ENCODE data around the gene DGKE. TPM values are rescaled to one million over a fixed set of nuclear protein-coding genes. Genes with fewer than 3 reads are reported as not detected.

Gene DGKE
- total RNA-seq, 1 experiment from 2014 or later, result 8.5 TPM

- TF ChIP-seq GTF2I (CRISPR knock-in tag; conservative IDR thresholded peaks at IDR 0.05) (no peak), ZBTB43 (CRISPR knock-in tag; IDR thresholded peaks at IDR 0.05) (no peak), NR2C2 (CRISPR knock-in tag; IDR thresholded peaks at IDR 0.05) (no peak), ZNF232 (CRISPR knock-in tag; IDR thresholded peaks at IDR 0.05) (no peak), IRF2 (CRISPR knock-in tag; IDR thresholded peaks at IDR 0.05; ENCODE audit: borderline replicate concordance, low read depth) (no peak), NR1H2 (CRISPR knock-in tag; IDR thresholded peaks at IDR 0.05) (no peak), MXD4 (CRISPR knock-in tag; IDR thresholded peaks at IDR 0.05; ENCODE audit: borderline replicate concordance) (no peak), RELA (CRISPR knock-in tag; IDR thresholded peaks at IDR 0.05; ENCODE audit: borderline replicate concordance) (no peak), ZBTB21 (CRISPR knock-in tag; IDR thresholded peaks at IDR 0.05; ENCODE audit: borderline replicate concordance) (no peak), KAT7 (CRISPR knock-in tag; IDR thresholded peaks at IDR 0.05; ENCODE audit: borderline replicate concordance) (no peak)
- Mint-ChIP-seq H3K4me1 (peaks cover 7% of the 10 kb centered on the region), H3K36me3 (no peaks in the 10 kb centered on the region; the same call in 1 of the 2 replicates), H3K27me3 (ENCODE audit: low read depth) (no peaks in the 10 kb centered on the region), H3K27ac (no peak overlapping the region), H3K4me3 (no peak overlapping the region), H3K9me3 (no peaks in the 10 kb centered on the region)
- ChIA-PET CTCF (interaction anchor here (1.4 kb wide), 1 partner anchor 44 kb away, joined by 5 read pairs; no protein-coding TSS in a partner anchor), POLR2A (no interaction called here)
- ATAC-seq, result no peak
- DNase-seq (ENCODE audit: low spot score), result no peak
Observed at GRCh38 chr17:56863974-56864373, 30.0 kb downstream of the DGKE start.

GRCh38 chr17:56866076-56866475, 32.1 kb downstream of the DGKE start:
- Mint-ChIP-seq H3K9me3 (no peaks in the 10 kb centered on the region), H3K27me3 (ENCODE audit: low read depth) (no peaks in the 10 kb centered on the region), H3K4me3 (no peak overlapping the region), H3K36me3 (no peaks in the 10 kb centered on the region; the same call in 1 of the 2 replicates), H3K27ac (no peak overlapping the region), H3K4me1 (no peaks in the 10 kb centered on the region)
- DNase-seq (ENCODE audit: low spot score) (no peak), ATAC-seq (no peak)
- POLR2A ChIA-PET, result no interaction called here
- CTCF ChIA-PET, result no interaction called here
- TF ChIP-seq OVOL2 (CRISPR knock-in tag; IDR thresholded peaks at IDR 0.05; ENCODE audit: borderline replicate concordance) (no peak), ZNF138 (CRISPR knock-in tag; conservative IDR thresholded peaks at IDR 0.05) (no peak), GABPB1 (CRISPR knock-in tag; IDR thresholded peaks at IDR 0.05) (no peak), ZNF263 (CRISPR knock-in tag; IDR thresholded peaks at IDR 0.05; ENCODE audit: low read depth) (no peak)

- POLR2A ChIA-PET, result no interaction called here
- Mint-ChIP-seq H3K27ac (no peak overlapping the region), H3K4me1 (no peaks in the 10 kb centered on the region), H3K9me3 (no peaks in the 10 kb centered on the region), H3K4me3 (no peak overlapping the region), H3K27me3 (ENCODE audit: low read depth) (no peaks in the 10 kb centered on the region), H3K36me3 (no peaks in the 10 kb centered on the region; the same call in 1 of the 2 replicates)
- DNase-seq (ENCODE audit: low spot score), result no peak
- CTCF ChIA-PET, result interaction anchor here (2.2 kb wide), 1 partner anchor 47 kb away, joined by 9 read pairs; no protein-coding TSS in a partner anchor
- ATAC-seq, result peak; percentile 67
- TF ChIP-seq NFATC4 (CRISPR knock-in tag; IDR thresholded peaks at IDR 0.05) (no peak), CREB1 (CRISPR knock-in tag; IDR thresholded peaks at IDR 0.05) (no peak), MYBL2 (CRISPR knock-in tag; IDR thresholded peaks at IDR 0.05) (no peak), ZNF416 (CRISPR knock-in tag; IDR thresholded peaks at IDR 0.05) (no peak), TCF7 (CRISPR knock-in tag; IDR thresholded peaks at IDR 0.05; ENCODE audit: low read depth) (no peak), PREB (CRISPR knock-in tag; IDR thresholded peaks at IDR 0.05; ENCODE audit: borderline replicate concordance) (no peak), TEAD4 (CRISPR knock-in tag; IDR thresholded peaks at IDR 0.05) (no peak), ZNF219 (CRISPR knock-in tag; IDR thresholded peaks at IDR 0.05; ENCODE audit: borderline replicate concordance) (no peak), ZNF425 (CRISPR knock-in tag; conservative IDR thresholded peaks at IDR 0.05) (no peak), ZNF281 (CRISPR knock-in tag; IDR thresholded peaks at IDR 0.05) (no peak), ATF6 (CRISPR knock-in tag; IDR thresholded peaks at IDR 0.05) (no peak), TEAD1 (CRISPR knock-in tag; IDR thresholded peaks at IDR 0.05) (no peak), ZNF263 (CRISPR knock-in tag; IDR thresholded peaks at IDR 0.05; ENCODE audit: low read depth) (no peak)
Observed at GRCh38 chr17:56866496-56866895, 32.5 kb downstream of the DGKE start.

All from WTC11 (cell line).